C4-2B (cell line): ENCODE measurements around the gene FAM184B.

Source experiments
- CTCF ChIP-seq: fragments of 450-650 bp; conservative IDR thresholded peaks from 2 replicates; pipeline ENCODE4 v1.5.1; 2017; ENCODE audit warnings: mild to moderate bottlenecking
- ZFX ChIP-seq: fragments of 450-650 bp; IDR thresholded peaks from 2 replicates; pipeline ENCODE4 v1.6.1; 2017

- TF ChIP-seq CTCF: no peak
- TF ChIP-seq ZFX: no peak
Observed at GRCh38 chr4:17595471-17596005, 185.9 kb downstream of the FAM184B start.
